G401 (cell line): ENCODE results near the gene YEATS2. TPM values are rescaled to one million over a fixed set of nuclear protein-coding genes. Genes with fewer than 3 reads are reported as not detected.

ENCODE experiments used
- total RNA-seq: library from RNA; depleted of rRNA; stranded (reverse); fragments of >200 nt; shearing (Covaris generic); gene quantifications from 2 replicates; pipeline ENCODE4 v1.2.3, GENCODE V29; 2014; rRNA removed

The YEATS2 gene
- total RNA-seq, 1 experiment from 2014 or later = 32.1 TPM

Other genes starting within 250 kb of the YEATS2 start
- not detected in 2 replicates for gene KLHL6, start 142.1 kb upstream of the YEATS2 start, total RNA-seq
- 21.4 and 26.8 TPM in 2 replicates for gene KLHL24, start 62.2 kb upstream of the YEATS2 start, total RNA-seq
- 2.4 and 3.2 TPM in 2 replicates for gene MAP6D1, start 127.8 kb downstream of the YEATS2 start, total RNA-seq
- 79.2 and 86.5 TPM in 2 replicates for gene PARL, start 187.1 kb downstream of the YEATS2 start, total RNA-seq